SU-DHL-6 (cell line): Measurements from ENCODE around the gene GALNT14.

ENCODE experiments used
- CTCF ChIP-seq: fragments of 200-600 bp; sonication (generic); IDR thresholded peaks from one replicate; pipeline ENCODE4 v1.5.1; 2017; ENCODE audit warnings: antibody characterized with exemption, mild to moderate bottlenecking, low read length, moderate library complexity; ENCODE audit not compliant: insufficient read depth, poor library complexity, severe bottlenecking
- EZH2phosphoT487 ChIP-seq: fragments of 200-600 bp; sonication (generic), shearing (Covaris generic); conservative IDR thresholded peaks from 2 replicates; pipeline ENCODE4 v1.6.1; 2018; ENCODE audit warnings: mild to moderate bottlenecking, antibody characterized with exemption, low read length, moderate library complexity, mixed read lengths

GRCh38 chr2:30986231-30986580, 152.0 kb downstream of the GALNT14 start:
- TF ChIP-seq CTCF (no peak), EZH2phosphoT487 (no peak)
